Measurements from ENCODE around the gene SMIM41.

The SMIM41 gene

GRCh38 chr12:52120951-52121823 is 41.7 kb downstream of the SMIM41 start:
- no peak for DNase-seq (ENCODE audit: low read depth)
- no peak overlapping the region for H3K4me3 ChIP-seq (ENCODE audit: low read length)
- no peak for TF ChIP-seq CTCF (conservative IDR thresholded peaks at IDR 0.05; ENCODE audit: low read depth, low read length)

- H3K4me3 ChIP-seq (ENCODE audit: low read length) = no peak overlapping the region
- TF ChIP-seq CTCF (conservative IDR thresholded peaks at IDR 0.05; ENCODE audit: low read depth, low read length) = peak; percentile 76
- no peak for DNase-seq (ENCODE audit: low read depth)
These were observed 42.5 kb downstream of the SMIM41 start for GRCh38 chr12:52121824-52122539.

GRCh38 chr12:52122540-52122871 is 43.0 kb downstream of the SMIM41 start:
- TF ChIP-seq CTCF (conservative IDR thresholded peaks at IDR 0.05; ENCODE audit: low read depth, low read length) = no peak
- no peak for DNase-seq (ENCODE audit: low read depth)
- no peak overlapping the region for H3K4me3 ChIP-seq (ENCODE audit: low read length)

- no peak overlapping the region for H3K4me3 ChIP-seq (ENCODE audit: low read length)
- no peak for DNase-seq (ENCODE audit: low read depth)
- no peak for TF ChIP-seq CTCF (conservative IDR thresholded peaks at IDR 0.05; ENCODE audit: low read depth, low read length)
These were observed 43.4 kb downstream of the SMIM41 start for GRCh38 chr12:52122904-52123303.

GRCh38 chr12:52123487-52124186 is 44.1 kb downstream of the SMIM41 start:
- no peak for TF ChIP-seq CTCF (conservative IDR thresholded peaks at IDR 0.05; ENCODE audit: low read depth, low read length)

GRCh38 chr12:52125476-52125900 is 46.0 kb downstream of the SMIM41 start:
- H3K4me3 ChIP-seq (ENCODE audit: low read length) = no peak overlapping the region
- DNase-seq (ENCODE audit: low read depth) = no peak
- no peak for TF ChIP-seq CTCF (conservative IDR thresholded peaks at IDR 0.05; ENCODE audit: low read depth, low read length)

More at GRCh38 chr12:52123487-52124186, 44.1 kb downstream of the SMIM41 start:
- H3K4me3 ChIP-seq (ENCODE audit: low read length) = no peak overlapping the region
- DNase-seq (ENCODE audit: low read depth) = no peak

Data from retinal pigment epithelial cell (primary cell).